Subcutaneous adipose tissue (tissue), 4 donors: Measurements from ENCODE around the gene DUSP3. TPM values are rescaled to one million over a fixed set of nuclear protein-coding genes. Genes with fewer than 3 reads are reported as not detected.

ENCODE experiments used
- total RNA-seq, 4 donors: library from RNA; depleted of rRNA; stranded (reverse); fragments of >200 nt; gene quantifications; one replicate each; pipeline ENCODE4 v1.1.0, GENCODE V29; 2016
- TF ChIP-seq, protein P1 (sequence below): fragments of 450-650 bp; IDR thresholded peaks from one replicate; pipeline ENCODE4 v1.5.1; 2016; ENCODE audit warnings: low read depth, mild to moderate bottlenecking, control low read depth, antibody characterized with exemption, moderate library complexity

The DUSP3 gene
- total RNA-seq, 4 donors from 2014 or later: 55.4 to 86.4 (median 60.2) TPM

DNA sequence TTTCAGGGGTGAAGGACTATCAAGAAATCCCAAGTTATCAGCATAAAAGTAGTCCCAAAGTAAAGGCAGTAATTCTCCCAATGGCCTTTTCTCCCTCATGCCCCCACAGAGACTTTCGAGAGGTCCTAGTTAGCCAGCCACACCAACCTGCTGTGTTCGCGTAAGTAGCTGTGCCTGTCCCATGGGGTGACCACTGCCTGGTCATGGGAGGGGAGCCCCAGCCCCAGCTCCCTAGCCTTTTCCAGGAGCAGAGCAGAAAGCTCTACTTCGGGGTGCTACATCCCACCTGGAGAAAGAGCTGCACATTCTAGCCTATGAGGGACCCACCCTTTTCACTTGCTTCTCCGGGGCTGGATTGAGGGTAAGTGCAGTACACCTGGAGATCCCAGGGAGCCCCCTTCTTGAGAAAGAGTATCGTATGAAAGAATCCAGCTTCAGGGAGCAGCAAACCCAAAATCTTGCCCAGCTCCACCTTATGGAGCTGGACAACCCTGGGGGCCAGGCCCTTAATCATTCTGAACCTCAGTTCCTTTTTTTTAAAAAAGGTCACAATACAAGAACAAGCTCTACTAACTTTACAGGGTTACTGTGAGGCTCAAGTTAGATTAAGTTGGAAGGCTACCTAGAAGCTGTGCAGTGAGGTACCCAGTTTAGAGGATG, 11.6 kb downstream of the DUSP3 start:
- TF ChIP-seq, protein P1, sequence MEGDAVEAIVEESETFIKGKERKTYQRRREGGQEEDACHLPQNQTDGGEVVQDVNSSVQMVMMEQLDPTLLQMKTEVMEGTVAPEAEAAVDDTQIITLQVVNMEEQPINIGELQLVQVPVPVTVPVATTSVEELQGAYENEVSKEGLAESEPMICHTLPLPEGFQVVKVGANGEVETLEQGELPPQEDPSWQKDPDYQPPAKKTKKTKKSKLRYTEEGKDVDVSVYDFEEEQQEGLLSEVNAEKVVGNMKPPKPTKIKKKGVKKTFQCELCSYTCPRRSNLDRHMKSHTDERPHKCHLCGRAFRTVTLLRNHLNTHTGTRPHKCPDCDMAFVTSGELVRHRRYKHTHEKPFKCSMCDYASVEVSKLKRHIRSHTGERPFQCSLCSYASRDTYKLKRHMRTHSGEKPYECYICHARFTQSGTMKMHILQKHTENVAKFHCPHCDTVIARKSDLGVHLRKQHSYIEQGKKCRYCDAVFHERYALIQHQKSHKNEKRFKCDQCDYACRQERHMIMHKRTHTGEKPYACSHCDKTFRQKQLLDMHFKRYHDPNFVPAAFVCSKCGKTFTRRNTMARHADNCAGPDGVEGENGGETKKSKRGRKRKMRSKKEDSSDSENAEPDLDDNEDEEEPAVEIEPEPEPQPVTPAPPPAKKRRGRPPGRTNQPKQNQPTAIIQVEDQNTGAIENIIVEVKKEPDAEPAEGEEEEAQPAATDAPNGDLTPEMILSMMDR: no peak

DNA sequence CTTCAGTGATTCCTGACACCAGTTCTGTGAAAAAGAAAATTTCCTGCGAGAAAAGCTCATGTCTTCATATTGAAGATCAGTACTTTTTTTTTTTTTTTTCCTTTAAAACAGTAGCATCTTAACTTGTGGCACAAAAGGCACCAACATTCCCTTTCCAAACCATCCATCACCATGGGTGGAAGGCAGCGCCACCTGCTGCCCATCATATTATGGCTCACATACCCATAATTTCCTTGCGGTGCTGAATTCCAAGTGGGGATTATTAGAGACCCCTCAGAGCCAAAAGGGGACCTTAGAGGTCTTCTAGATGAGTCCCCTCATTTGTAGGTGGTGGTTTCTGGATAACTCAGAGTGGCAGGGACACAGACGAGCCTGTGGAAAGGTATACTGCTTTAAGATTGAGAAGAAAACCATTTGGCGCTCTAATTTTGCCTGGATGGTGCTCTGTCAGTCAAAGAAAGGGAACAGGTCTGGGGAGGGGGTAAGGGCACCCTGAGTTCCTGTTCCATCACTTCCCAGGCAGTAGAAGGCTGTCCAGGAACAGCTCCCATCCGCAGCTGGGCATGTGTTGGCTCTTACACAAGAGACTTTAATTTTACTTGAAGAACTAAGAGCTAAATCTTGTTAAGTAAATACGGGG, 12.2 kb downstream of the DUSP3 start:
- TF ChIP-seq, protein P1: no peak

DNA sequence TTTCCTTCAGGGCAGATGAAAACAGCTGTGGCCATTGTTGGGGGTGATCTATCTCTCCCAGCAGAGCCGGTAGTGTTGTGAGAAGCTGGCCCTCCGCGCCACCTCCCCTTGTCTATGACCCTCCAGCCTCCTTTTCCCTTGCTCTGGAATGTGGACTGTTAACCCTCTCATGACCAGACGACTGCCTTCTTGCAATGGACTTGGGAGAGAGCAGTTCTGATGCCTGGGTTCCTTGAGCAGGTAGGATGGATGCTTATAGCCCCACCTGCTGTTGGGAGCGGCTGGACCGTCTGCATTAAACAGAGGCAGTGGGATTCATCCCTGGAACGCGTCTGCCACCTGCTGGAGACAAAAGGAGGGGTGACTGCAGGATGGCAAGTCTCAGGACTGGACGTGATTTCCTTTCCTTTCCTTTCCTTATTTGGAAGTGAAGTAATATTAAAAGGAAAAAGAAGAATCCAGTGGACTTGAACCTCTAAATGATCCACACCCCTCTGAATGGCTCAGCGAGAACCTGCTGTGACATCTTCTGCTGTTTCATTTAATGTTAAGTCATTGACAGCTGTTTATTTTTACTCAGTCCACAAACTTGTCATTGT, 18.4 kb downstream of the DUSP3 start:
- TF ChIP-seq, protein P1: no peak

DNA sequence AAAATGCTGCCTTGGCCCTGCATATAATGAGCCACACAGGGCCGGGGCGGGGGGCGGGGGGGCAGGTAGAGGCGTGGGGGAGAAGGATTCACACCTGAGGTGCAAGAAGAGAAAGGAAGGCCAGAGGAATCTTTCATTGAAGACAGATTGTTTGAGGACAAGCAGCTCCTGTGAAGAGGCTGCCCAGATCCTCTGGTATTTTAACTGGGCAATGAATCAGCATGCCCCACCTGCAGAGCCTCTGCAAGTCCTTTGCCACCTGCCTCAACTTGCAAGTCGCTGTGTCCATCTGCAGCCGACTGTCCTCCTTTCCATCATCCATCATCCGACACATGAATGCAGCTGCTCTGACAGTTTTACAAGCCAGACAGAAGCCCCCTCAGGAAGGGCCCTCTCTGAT, 18.9 kb downstream of the DUSP3 start:
- TF ChIP-seq, protein P1: no peak

DNA sequence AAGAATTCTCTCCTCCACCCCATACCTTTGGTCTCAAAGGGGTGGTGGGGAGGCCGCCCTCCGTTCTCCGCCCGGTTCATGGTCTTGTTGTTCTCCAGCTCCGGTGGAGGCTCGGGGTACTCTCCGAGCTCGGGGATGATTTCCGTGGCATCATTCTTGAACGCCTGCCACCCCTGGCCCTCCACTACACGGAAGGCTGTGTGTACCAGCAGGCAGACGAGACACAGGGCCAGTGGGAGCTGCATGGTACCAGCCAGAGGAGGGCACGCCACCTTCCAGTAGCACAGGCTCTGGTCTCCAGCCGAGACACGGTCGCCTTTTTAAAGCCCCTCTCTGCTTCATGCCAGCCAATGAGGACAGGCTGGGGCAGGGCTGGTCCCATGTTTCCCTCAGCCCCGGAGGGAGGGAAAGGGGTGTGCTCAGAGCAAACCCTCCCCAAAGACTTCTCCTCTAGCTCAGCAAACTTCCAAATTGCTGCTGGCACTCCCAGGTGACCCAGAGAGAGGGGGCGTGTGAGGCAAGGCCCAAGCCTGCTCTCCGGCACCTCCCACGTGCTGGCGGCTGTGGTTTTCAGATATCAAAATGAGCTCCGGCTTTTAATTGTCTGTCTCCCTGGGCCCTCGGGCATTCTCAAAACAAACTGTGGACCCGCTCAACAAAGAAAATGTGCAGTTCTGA, 20.1 kb downstream of the DUSP3 start, which contains the start of gene SOST:
Gene SOST, minus strand, starts transcription at position 295 of the 678 bp plus-strand sequence. Its CDS starts 50 bp downstream, at position 245.
- TF ChIP-seq, protein P1: no peak

DNA sequence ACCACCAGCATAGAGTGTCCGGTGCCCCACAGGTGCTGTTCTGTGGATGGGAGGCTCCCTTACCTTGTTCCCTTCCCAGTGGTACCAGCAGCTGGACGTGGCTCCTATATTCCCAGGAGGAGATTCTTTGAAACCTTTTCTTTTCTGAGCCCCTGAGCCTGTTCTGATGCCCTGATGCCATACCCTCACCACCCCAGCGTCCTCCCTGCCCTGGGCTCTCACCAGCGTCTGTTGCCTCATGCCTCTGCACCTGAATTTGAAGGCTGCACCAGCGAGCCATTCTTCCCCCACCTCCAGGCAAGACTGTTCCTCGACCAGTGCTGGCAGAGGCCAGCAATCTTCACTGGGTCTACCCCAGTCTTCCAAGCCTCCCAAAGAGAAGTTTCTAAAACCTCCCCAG, 20.7 kb downstream of the DUSP3 start:
- TF ChIP-seq, protein P1: no peak

DNA sequence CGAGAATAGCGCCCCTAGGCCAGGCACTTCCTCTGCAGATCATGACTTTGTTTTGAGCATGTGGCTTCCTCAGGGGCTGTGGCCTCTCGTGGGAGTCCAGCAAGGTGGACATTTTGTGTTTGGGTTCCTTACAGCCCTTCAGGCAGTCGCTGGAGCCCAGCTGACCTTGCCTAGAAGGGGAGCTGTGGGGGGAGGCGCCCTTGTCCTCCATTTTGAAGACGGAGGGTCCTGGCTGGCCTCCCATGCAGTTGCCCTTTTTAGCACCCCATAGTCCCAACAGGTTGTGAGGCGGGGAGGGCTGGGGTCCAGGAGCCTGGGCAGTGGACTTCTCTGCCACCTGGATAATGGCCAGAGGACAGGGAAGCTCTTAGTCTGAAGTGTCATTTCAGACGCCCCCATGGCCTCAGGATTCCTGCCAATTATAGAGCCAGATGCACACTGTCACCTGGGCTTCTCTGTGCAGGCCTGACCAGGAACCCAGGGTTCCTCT, 21.6 kb downstream of the DUSP3 start:
- TF ChIP-seq, protein P1: no peak
